ENCODE measurements around the gene PEX11G. TPM values are rescaled to one million over a fixed set of nuclear protein-coding genes. Genes with fewer than 3 reads are reported as not detected.
A peak's percentile ranks its signal among the peaks of the same experiment; 100 is the strongest.

The PEX11G gene
- total RNA-seq, 1 donor from 2014 or later: 1.9 TPM

DNA sequence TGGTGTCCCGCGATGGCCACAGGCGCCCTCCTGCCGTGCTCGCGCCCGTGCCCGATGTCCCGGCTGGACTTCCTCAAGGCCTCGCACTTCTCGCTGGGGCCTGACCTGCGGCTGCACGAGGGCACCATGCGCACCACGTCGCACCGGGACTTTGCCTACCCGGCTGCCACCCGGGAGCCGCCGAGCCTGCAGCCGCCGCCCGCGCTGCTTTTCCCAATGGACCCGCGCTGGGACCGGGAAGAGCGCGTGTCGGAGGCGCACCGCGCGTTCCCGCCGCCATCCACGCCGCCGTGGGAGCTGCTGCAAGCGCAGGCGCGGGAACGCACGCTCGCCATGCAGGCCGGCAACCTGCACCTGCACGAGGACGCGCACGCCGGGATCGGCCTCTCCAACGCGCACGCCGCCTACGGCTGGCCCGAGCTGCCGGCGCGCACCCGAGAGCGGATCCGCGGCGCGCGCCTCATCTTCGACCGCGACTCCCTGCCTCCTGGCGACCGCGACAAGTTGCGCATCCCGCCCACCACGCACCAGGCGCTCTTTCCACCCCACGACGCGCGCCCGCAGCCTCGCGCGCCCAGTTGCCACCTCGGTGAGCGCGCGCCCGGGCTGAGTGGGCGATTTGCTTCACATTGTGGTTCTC lies 12.1 kb upstream of the PEX11G start:
- DNase-seq (ENCODE audit: low read depth, low spot score): no peak

DNA sequence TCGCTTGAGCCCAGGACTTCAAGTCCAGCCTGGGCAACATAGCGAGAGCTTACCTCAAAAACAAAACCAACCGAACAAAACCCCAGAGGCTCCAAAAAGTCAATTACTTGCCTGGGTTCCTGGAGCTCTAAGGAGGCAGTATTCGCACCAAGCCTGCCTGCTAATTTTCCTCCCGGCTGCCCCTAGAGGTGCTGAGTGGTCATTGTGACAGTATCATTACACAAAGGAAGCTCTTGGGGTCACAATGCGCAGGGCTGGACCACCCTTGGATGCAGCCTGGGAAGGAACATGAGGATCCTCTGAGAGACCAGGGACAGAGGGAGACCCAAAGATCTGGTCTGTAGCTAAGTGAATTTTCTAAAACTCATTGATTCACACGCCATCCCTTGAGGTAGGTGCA lies 8.5 kb upstream of the PEX11G start:
- no peak for DNase-seq (ENCODE audit: low read depth, low spot score)

DNA sequence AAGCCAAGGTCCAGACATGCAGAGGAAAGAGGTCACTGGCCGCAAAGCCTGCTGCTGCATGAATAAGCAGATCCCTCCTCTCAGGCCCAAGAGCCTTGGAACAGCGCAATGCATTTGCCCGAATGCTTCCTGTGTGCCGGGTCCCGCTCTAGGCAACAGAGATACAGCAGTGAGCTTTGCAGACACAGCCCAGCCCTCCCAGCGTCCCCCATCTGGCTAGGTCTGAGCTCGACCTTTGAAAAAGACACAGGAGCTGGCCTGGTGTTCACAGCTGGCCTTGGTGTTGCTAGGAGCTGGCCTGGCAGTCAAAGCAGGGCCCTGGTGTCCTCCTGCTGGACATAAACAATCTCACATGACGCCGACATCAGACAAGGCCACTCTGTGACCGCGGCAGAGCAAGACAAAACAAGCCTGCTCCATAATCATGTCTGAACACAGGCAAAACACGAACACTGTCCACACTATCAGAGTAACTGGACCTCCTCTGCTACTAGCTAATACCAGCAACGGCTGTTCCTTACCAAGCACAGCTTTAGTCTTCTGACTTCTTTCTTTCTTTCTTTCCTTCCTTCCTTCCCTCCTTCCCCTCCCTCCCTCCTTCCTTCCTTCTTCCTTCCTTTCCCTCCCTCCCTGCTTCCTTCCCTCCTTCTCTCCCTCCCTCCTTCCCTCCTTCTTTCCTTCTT lies 5.7 kb upstream of the PEX11G start:
- DNase-seq (ENCODE audit: low read depth, low spot score): no peak

DNA sequence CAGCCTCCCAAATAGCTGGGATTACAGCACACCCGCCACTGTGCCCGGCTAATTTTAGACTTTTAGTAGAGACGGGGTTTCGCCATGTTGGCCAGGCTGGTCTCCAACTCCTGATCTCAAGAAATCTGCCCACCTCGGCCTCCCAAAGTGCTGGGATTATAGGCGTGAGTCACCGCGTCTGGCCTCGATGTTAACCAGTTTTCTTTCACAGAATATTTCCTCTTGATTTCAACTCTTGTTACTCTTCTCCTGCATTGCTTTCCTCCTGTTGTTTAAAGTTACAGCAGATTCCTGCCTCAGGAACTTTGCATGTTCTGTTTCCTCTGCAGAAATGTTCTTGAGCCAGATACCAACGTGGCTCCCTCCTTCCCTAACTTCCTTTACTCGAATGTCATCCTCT lies 3.7 kb upstream of the PEX11G start:
- no peak for DNase-seq (ENCODE audit: low read depth, low spot score)

DNA sequence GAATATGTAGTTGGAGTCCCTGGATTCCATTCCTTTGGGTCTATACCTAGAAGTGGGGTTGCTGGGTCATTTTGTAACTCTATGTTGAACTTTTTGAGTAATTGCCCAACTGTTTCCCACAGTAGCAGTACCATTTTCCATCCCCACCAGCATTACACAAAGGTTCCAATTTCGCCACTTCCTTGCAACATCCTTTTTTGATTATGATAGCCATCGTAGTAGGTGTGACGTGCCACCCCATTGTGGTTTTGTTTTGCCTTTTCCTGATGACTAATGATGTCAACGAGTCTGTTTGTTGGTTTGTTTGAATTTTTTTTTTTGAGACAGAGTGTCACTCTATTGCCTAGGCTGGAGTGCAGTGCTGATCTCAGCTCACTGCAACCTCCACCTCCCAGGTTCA lies 3.3 kb upstream of the PEX11G start:
- DNase-seq (ENCODE audit: low read depth, low spot score): peak; percentile 43

DNA sequence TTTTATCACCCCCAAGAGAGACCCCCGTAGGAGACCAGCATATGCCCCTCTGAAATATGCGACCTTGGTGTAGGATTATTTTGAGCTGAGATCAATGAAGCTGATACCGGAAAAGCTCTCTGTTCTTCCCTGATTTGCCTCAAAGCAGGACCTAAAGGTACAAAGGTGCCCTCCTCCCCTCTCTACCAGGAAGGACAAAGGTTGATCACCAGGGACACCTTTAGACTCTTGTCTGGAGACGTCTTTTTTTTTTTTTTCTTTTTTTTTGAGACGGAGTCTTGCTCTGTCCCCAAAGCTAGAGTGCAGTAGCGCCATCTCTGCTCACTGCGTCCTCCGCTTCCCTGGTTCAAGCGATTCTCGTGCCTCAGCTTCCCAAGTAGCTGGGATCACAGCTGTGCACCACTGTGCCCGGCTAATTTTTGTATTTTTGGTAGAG lies 792 bp upstream of the PEX11G start:
- DNase-seq (ENCODE audit: low read depth, low spot score): no peak

DNA sequence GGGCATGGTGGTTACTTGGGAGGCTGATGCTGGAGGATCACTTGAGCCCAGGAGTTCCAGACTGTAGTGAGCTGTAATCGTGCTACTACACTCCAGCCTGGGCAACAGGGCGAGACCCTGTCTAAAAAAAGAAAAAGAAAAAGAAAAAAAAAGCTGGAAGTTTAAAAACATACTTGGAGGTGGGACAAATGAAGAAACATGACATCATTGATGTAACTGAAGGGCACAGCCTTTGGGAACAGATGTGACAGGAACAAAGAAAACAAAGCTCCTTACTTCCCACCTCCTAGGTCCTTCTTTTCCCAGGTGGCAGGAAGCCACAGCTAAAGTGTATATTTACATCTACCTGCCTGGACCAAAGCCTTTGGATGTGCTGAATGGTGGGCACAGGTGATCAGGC lies 1.9 kb downstream of the PEX11G start:
- no peak for DNase-seq (ENCODE audit: low read depth, low spot score)

DNA sequence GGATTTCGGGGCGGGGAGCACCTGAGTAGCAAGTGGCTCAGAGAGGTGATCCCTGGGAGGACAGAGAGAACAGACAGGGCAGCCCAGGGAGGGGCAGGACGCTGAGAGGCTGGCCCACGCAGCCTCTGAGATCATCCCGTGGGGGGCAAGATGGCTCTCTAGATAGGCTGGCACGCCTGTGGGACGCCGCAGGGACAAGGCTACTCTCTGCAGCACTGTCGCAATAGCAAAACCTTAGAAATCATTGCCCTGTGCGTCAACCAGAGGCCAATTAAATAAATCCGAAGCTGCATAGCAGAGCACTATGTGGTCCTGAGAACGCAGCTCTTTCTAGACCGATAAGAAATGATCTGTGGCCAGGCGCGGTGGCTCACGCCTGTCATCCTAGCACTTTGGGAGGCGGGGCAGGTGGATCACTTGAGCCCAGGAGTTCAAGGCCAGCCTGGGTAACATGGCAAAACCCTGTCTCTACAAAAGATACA lies 5.1 kb downstream of the PEX11G start:
- no peak for DNase-seq (ENCODE audit: low read depth, low spot score)

DNA sequence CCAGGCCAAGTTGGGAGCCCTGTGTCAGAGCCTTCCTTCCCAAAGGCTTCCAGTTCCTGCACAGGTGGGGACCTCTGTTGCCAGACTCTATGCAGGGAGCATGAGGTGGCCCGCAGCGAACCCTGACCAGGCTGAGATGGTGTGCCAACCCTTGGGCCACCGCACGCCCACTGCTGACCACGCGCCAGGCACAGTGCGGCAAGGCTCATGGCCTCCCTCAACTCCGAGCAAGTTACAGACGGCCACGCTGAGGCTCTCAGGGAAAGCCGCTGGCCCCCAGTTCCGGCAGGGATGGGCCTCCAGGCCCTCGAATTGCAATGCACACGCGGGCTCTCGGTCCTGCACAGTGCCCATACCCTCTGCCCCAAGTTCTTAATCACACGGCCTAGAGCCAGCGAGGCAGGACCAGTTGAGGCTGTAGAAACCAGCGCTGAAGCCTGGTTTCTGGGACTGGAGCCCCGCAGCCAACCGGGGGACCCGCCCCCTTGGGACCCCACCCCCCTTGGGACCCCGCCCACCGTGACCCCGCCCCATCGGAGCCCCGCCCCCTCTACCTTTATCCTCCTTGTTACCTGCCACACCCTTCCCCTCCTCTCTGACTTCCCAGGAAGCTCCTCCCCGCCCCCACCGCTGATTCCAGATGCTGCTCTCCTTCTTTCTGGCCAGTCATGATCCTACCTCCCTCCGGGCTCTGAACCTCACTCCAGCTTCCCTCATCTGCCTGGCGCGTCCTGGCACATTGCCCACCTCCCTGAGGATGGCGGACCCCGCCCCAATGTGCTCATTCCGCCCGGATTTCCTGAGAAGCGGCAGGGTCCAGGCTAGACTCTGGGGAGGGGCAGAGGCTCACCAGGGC lies 6.0 kb downstream of the PEX11G start:
- DNase-seq (ENCODE audit: low read depth, low spot score): no peak

DNA sequence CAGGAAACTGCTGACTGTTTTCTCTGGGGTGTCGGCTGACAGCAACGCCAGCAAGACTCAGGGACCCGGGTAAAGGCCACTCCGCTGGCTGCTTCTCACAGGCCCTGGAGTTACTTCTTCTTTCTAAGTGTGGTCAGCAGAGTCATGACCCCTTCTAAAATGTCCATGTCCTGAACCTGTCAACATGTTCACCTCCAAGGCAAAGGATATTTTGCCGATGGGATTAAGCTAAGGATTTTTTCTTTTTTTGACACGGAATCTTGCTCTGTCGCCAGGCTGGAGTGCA lies 7.9 kb downstream of the PEX11G start:
- DNase-seq (ENCODE audit: low read depth, low spot score): no peak

DNA sequence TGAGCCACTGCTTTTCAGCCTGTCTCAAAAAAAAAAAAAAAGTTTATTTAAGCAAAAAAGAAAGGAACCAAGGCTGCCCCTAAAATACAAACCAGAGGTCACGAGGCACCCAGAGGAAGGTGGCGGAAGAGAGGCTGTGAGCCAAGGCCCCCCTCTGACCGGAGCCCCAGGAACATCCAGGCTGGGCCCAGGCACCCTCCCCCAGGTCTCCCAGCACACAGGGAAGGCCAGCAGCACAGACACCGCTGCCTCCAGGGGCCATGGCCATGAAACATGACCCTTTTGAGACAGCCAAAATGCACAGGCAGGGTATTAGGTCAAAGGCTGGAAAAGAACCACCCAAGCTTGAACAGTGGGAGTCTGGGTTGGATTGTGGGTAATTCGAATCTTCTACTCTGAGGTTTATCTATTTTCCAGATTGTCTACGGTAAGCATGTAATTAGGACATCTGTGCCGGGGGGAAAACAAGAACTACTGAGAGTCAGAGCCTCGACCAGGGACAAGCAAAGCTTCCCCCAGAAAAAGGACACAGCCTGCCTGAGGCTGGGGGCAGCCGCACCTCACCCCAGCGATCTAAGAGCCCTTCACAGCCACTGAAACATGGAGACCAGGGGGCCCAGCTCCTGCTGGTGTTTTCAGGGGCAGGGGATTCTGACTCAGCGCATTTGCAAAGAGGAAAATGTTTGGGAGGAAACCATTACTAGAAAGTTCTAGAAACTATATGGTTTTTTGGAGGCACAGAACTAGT lies 8.4 kb downstream of the PEX11G start:
- DNase-seq (ENCODE audit: low read depth, low spot score): no peak

DNA sequence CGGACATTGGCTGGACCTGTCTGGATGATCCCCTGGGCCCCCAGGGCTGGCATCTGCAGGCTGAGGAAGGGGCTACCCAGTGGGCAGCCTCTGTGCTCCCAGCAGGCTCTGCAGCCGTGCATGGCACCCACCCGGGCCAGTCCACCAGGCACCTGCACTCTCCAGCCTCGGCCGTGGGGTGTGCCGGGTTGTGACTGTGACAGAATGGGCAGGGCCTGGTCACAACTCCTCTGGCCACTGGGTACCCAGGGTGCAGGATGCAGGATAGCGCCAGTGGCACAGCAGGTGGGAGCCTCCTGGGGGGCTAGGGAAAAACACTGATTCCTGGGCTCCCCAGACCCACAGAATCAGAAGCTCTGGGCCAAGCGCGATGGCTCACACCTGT lies 10.0 kb downstream of the PEX11G start:
- no peak for DNase-seq (ENCODE audit: low read depth, low spot score)

DNA sequence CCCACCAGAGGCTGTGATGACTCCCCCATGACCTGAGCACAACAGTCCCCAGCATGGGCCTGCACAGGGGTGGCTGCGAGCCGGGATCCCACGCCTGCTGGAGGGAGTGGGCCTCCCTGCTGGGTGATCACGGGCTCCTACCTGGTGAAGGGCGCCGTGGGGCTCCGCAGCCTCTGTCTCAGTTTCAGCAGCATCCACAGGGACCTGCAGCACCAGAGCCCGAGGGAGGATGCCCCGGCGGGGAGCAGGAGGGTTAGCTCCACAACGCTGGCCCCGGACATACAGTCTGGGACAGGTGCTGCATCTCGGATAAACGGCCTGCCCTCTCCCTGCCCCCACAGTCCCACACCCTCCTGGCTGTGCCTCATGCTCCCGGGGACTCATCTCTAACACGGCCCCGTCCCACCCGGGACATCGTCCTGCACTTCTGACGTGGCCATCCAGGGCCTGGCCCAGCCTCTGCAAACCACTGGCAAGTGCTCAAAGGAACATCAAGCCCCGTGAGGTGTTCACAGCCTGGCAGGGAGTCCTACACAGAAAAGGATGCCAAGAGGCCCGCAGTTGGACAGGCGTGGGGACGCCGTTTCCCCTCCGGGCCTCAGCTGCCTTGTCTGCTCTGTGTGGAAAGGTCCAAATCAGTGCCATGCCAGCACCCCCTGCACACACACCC lies 10.5 kb downstream of the PEX11G start:
- DNase-seq (ENCODE audit: low read depth, low spot score): no peak

DNA sequence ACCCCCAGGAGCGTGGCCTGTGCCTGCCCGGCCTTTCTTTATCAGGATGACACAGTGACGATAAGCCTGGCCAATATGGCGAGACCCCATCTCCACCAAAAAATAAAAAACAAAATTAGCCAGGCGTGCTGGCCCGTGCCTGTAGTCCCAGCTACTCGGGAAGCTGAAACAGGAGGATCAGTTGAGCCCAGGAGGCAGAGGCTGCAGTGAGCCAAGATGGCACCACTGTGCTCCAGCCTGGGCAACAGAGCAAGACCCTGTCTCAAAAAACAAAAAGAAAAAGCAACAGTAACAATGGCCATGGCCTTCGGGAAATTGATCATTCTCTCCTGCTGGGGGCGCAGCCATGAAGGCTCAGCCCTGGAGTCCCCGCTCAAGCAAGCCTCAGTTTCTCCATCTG lies 11.1 kb downstream of the PEX11G start:
- DNase-seq (ENCODE audit: low read depth, low spot score): no peak

DNA sequence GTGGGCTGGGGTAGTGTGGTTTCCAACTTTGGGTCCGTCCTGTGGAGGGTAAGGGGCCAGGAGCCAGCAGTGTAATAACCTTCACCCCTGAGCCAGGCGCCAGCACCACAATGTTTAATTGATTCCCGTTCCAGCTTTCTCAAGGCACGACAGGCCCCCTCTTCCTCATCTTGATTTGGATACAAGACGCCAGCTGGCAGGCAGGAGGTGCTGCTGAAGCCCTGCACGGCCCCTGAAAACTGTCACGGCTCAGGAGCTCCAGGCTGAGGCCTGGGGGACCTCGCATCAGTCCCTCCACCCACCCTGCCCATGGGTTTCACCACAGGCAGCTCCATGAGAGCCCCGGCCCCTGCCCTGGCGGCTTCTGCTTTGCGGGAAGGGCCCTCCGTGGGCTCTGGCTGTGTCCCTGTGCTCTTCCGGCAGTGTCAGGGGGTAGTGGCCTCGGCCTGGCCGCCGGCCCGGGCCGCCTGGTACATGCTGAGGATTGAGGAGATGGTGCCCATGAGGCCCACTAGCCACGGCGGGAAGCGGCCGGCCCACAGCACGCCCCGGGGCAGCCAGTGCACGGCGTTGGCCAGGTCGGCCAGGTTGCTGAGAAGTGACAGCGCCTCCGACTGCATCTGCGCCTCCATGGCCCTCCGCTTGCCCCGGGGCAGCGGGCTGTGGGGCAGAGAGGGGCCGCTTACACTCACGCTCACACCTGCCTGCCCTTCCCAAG lies 11.9 kb downstream of the PEX11G start:
- DNase-seq (ENCODE audit: low read depth, low spot score): no peak

DNA sequence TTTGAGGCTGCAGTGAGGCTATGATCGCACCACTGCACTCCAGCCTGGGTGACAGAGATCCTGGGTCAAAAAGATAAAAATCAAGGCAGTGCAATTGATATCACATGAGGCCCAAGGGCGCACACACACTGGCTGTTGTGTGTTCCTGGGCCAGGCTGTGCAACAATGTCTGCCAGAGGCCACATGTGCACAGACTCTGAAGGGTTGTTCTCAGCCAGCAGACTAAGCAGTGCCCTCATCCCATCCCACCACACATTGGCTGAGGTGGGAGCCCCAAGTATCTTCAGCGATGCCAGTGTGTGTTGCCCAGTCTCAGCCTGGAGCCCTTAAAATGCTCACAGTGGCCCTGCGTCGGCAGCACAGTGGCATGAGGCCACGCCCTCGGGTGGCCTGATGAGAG lies 12.6 kb downstream of the PEX11G start:
- no peak for DNase-seq (ENCODE audit: low read depth, low spot score)

DNA sequence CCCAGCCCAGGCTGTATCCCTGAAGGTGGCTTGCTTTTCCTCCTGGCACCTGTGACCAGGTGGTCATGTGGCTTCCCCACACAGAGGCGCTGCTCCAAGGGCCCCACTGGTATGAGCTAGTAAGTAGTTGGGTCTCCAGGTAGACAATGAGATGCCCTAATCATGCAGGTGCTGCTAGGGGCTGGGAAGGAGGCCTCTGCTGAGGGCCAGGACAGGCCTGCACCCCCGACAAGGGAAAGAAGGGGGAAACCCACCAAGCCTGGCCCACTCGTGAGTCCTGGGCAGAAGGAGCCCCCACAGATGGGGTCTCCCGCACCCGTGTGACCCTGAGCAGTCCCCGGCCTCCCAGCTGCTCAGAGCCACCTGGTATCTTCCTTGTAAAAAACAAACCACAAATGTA lies 13.2 kb downstream of the PEX11G start:
- no peak for DNase-seq (ENCODE audit: low read depth, low spot score)

DNA sequence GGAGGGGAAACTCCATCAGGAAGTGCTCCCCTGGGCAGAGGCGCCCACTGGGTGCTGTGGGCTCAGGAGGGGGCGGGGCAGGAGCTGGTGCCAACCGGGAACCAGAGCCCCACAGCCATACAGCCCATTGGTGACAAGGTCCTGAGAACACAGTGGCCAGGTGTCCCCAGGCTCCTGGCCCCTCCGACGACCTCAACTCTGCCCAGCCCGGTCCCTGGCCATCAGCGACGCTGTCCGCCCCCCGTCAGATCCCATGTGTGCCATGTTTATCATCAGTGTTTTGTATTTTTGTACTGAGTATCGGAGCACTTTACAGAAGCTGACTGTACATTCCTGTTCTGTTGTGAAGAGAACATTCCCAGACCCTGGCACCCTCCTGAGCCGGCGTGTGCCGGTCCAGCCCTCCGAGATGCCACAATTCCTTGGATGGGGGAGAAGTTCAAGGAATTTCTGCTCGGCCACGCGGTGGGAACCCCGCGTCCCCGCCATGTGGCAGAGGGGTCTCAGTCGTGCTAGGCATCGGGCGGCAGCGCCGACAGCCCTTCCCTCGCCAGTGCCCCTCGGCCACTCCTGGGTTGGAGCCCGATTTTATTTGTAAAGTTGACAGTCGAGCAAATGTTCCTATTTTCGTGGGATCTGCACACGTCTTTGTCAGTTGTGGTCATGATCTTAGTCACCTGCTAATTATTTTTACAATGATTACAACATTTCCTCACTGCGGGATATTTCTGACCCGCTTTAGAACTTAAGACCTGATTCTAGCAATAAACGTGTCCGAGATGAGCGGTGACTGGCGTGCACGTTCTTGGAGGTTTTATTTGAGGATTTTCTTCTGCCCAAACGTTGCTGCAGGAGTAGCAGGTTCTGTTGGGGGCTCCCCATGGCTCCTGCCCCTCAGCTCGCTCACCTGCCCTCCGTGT lies 16.9 kb downstream of the PEX11G start:
- no peak for DNase-seq (ENCODE audit: low read depth, low spot score)

DNA sequence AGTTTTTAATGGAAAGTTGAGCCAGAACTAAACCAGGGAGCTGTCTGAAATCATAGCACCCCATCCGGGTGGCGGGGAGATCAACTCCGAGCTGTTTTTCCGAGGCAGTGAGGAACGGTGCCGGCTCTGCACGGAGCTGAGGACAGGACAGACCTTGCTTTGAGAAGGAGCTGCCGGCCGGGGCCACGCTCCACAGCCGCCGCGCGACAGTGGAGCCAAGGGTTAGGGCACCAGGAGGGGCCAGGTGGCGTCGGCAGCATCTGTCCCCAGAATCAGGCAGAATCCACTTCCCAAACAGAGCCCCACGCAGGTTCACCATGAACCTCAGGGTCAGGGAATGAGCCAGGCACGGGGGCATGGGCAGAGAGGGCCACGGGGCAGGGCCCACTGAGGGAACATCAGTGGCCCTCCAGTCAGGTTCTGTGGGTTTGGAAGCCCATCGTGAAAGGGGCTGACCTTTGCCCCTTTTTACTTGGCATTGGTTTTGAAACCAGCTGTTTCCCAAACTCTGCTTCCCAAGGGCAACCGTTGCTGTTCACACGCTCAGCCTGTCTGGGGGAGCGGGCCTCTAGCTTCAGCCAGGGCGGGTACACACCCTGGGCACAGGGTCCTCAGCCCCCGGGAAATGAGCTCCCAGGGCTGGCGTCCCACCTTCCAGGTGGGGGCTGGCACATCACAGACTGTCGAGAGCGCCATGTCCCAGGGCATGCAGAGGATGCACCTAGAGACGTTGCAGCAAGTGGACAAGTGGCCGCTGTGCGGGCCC lies 18.1 kb downstream of the PEX11G start:
- no peak for DNase-seq (ENCODE audit: low read depth, low spot score)

All from pulmonary artery endothelial cell (primary cell).